ENCODE measurements around the gene MTOR. TPM values are rescaled to one million over a fixed set of nuclear protein-coding genes. Genes with fewer than 3 reads are reported as not detected.
"Not testable (repeated sequence)": the region's sequence is repeated elsewhere in the genome, so short reads cannot be mapped to it uniquely, and the experiment has no call there.

Gene MTOR
- total RNA-seq, 1 donor from 2014 or later, result 55.8 TPM

- Histone ChIP-seq H3K9me3 (ENCODE audit: low read depth) (no peaks in the 10 kb centered on the region), H4K20me1 (ENCODE audit: low read depth) (no peaks in the 10 kb centered on the region), H3K9ac (no peak overlapping the region), H3K27me3 (no peaks in the 10 kb centered on the region), H3K79me2 (ENCODE audit: low read depth) (no peaks in the 10 kb centered on the region), H3F3A (ENCODE audit: low read depth) (peaks cover 17% of the 10 kb centered on the region), H3K36me3 (no peaks in the 10 kb centered on the region), H2AFZ (replicated peaks) (no peak overlapping the region), H3K4me2 (no peak overlapping the region), H3K4me1 (no peaks in the 10 kb centered on the region), H3K27ac (no peak overlapping the region), H3K4me3 (no peak overlapping the region)
- Mint-ChIP-seq H3K36me3 (peaks cover 14% of the 10 kb centered on the region), H3K27ac (no peak overlapping the region), H3K4me1 (no peaks in the 10 kb centered on the region), H3K4me3 (no peak overlapping the region), H3K27me3 (ENCODE audit: insufficient read depth, low read depth) (no peaks in the 10 kb centered on the region), H3K9me3 (no peaks in the 10 kb centered on the region)
- TF ChIP-seq EZH2phosphoT487 (IDR thresholded peaks at IDR 0.05) (no peak), CTCF (IDR thresholded peaks at IDR 0.05) (no peak), EZH2 (IDR thresholded peaks at IDR 0.05) (no peak)
- DNase-seq (ENCODE audit: low spot score), result no peak
These were observed 156.8 kb downstream of the MTOR start for GRCh38 chr1:11105586-11105985.

- Histone ChIP-seq H3F3A (ENCODE audit: low read depth) (peaks cover 17% of the 10 kb centered on the region), H3K9me3 (ENCODE audit: low read depth) (no peaks in the 10 kb centered on the region), H3K9ac (no peak overlapping the region), H3K4me3 (no peak overlapping the region), H3K27ac (no peak overlapping the region), H3K36me3 (peaks cover 3% of the 10 kb centered on the region), H3K4me2 (no peak overlapping the region), H2AFZ (replicated peaks) (no peak overlapping the region), H4K20me1 (ENCODE audit: low read depth) (no peaks in the 10 kb centered on the region), H3K27me3 (no peaks in the 10 kb centered on the region), H3K79me2 (ENCODE audit: low read depth) (peaks cover 25% of the 10 kb centered on the region), H3K4me1 (peaks cover 7% of the 10 kb centered on the region)
- Mint-ChIP-seq H3K9me3 (no peaks in the 10 kb centered on the region), H3K4me3 (peak overlapping the region; percentile 63), H3K4me1 (peaks cover 10% of the 10 kb centered on the region), H3K27ac (peak overlapping the region; percentile 68), H3K36me3 (peaks cover 5% of the 10 kb centered on the region), H3K27me3 (ENCODE audit: insufficient read depth, low read depth) (peaks cover 3% of the 10 kb centered on the region)
- TF ChIP-seq EZH2phosphoT487 (IDR thresholded peaks at IDR 0.05), result no peak
- TF ChIP-seq EZH2 (IDR thresholded peaks at IDR 0.05), result no peak
- no peak for TF ChIP-seq CTCF (IDR thresholded peaks at IDR 0.05)
- DNase-seq (ENCODE audit: low spot score), result no peak
These were observed 161.0 kb downstream of the MTOR start for GRCh38 chr1:11101347-11101746.

GRCh38 chr1:11100806-11101205, 161.5 kb downstream of the MTOR start:
- H3K9ac ChIP-seq; H3K27ac Mint-ChIP-seq; H3K27ac ChIP-seq; H3K4me3 Mint-ChIP-seq; H3K27me3 ChIP-seq; H3K9me3 ChIP-seq (ENCODE audit: low read depth); H3K36me3 ChIP-seq; H3K27me3 Mint-ChIP-seq (ENCODE audit: insufficient read depth, low read depth); H2AFZ ChIP-seq (replicated peaks); H3K36me3 Mint-ChIP-seq; H4K20me1 ChIP-seq (ENCODE audit: low read depth); DNase-seq (ENCODE audit: low spot score); H3K4me3 ChIP-seq; H3K9me3 Mint-ChIP-seq; H3K4me2 ChIP-seq; H3K4me1 ChIP-seq: not testable (repeated sequence)
- peaks cover 10% of the 10 kb centered on the region for H3K4me1 Mint-ChIP-seq
- H3F3A ChIP-seq (ENCODE audit: low read depth), result peaks cover 17% of the 10 kb centered on the region
- H3K79me2 ChIP-seq (ENCODE audit: low read depth), result peaks cover 25% of the 10 kb centered on the region

- Histone ChIP-seq H3K4me2 (peak overlapping the region; percentile 89), H3K4me3 (peak overlapping the region; percentile 89), H3K79me2 (ENCODE audit: low read depth) (peaks cover 25% of the 10 kb centered on the region), H3K27ac (no peak overlapping the region), H3K27me3 (no peaks in the 10 kb centered on the region), H3F3A (ENCODE audit: low read depth) (peaks cover 17% of the 10 kb centered on the region), H3K9me3 (ENCODE audit: low read depth) (no peaks in the 10 kb centered on the region), H4K20me1 (ENCODE audit: low read depth) (no peaks in the 10 kb centered on the region), H2AFZ (replicated peaks) (peak overlapping the region; percentile 95), H3K9ac (peak overlapping the region; percentile 95), H3K36me3 (peaks cover 3% of the 10 kb centered on the region), H3K4me1 (peaks cover 7% of the 10 kb centered on the region)
- peaks cover 7% of the 10 kb centered on the region for H3K36me3 Mint-ChIP-seq
- TF ChIP-seq EZH2phosphoT487 (IDR thresholded peaks at IDR 0.05) (no peak), CTCF (IDR thresholded peaks at IDR 0.05) (no peak), EZH2 (IDR thresholded peaks at IDR 0.05) (no peak)
- H3K27me3 Mint-ChIP-seq (ENCODE audit: insufficient read depth, low read depth), result peaks cover 3% of the 10 kb centered on the region
- peak overlapping the region; percentile 96 for H3K4me3 Mint-ChIP-seq
- no peak for DNase-seq (ENCODE audit: low spot score)
- H3K4me1 Mint-ChIP-seq, result peaks cover 10% of the 10 kb centered on the region
- no peaks in the 10 kb centered on the region for H3K9me3 Mint-ChIP-seq
- peak overlapping the region; percentile 96 for H3K27ac Mint-ChIP-seq
These were observed 162.2 kb downstream of the MTOR start for GRCh38 chr1:11100149-11100493.

All from neural progenitor cell (in vitro differentiated cells).